Thymus (tissue), 11 donors: ENCODE results near the gene ANKRD62. TPM values are rescaled to one million over a fixed set of nuclear protein-coding genes. Genes with fewer than 3 reads are reported as not detected.

Source experiments
- DNase-seq, 9 donors: peaks; one replicate each; pipeline ENCODE4 v3.0.0-alpha.2; 2013; ENCODE audit warnings: low spot score in 9 of 9, low read depth in 6 of 9, missing footprints in 1 of 9
- H3K27ac ChIP-seq, 2 donors: one replicate each; pipeline ENCODE4 v1.5.1; 2013; ENCODE audit warnings: control low read depth in 1 of 2, low read depth in 1 of 2, low read length in 1 of 2, mild to moderate bottlenecking in 1 of 2, moderate library complexity in 1 of 2
- H3K27me3 ChIP-seq, 2 donors: one replicate each; pipeline ENCODE4 v1.5.1; 2013; ENCODE audit warnings: low read length in 1 of 2; ENCODE audit not compliant: control insufficient read depth in 2 of 2, insufficient read depth in 1 of 2
- H3K36me3 ChIP-seq, 2 donors: one replicate each; pipeline ENCODE4 v1.5.1; 2013; ENCODE audit warnings: low read length in 1 of 2, mild to moderate bottlenecking in 1 of 2, moderate library complexity in 1 of 2; ENCODE audit not compliant: control insufficient read depth in 2 of 2, insufficient read depth in 2 of 2
- H3K4me1 ChIP-seq, 2 donors: one replicate each; pipeline ENCODE4 v1.5.1; 2013; ENCODE audit warnings: low read length in 2 of 2; ENCODE audit not compliant: control insufficient read depth in 2 of 2, insufficient read depth in 2 of 2
- H3K4me3 ChIP-seq, 2 donors: one replicate each; pipeline ENCODE4 v1.5.1; 2013; ENCODE audit warnings: low read length in 2 of 2, control low read depth in 1 of 2, mild to moderate bottlenecking in 1 of 2
- H3K9me3 ChIP-seq, 2 donors: one replicate each; pipeline ENCODE4 v1.5.1; 2013; ENCODE audit warnings: low read length in 1 of 2, mild to moderate bottlenecking in 1 of 2; ENCODE audit not compliant: control insufficient read depth in 2 of 2, insufficient read depth in 1 of 2
- WGBS: extraction: QIAGEN DNeasy Blood & Tissue Kit; methylation state at CpG from one replicate; pipeline ENCODE4 v1.1.7; 2013; 5-methylcytosine and 5-hydroxymethylcytosine counted together
- polyA plus RNA-seq: library from polyadenylated mRNA; stranded (reverse); fragments of 200-250 nt; gene quantifications from one replicate; pipeline ENCODE4 v1.2.3, GENCODE V29; 2013
- total RNA-seq: library from RNA; stranded (reverse); fragments of 120-200 nt; gene quantifications from one replicate; pipeline ENCODE4 v1.2.4, GENCODE V29; 2013
- donor health status: healthy.

Gene ANKRD62
- total and polyA plus RNA-seq, 2 donors, result not detected

GRCh38 chr18:12154361-12154760 lies 60.7 kb downstream of the ANKRD62 start:
- no peak for DNase-seq
- H3K27ac ChIP-seq, result no peak overlapping the region
- no peaks in the 10 kb centered on the region for H3K4me1 ChIP-seq
- H3K36me3 ChIP-seq, result no peaks in the 10 kb centered on the region
- no peaks in the 10 kb centered on the region for H3K9me3 ChIP-seq
- H3K27me3 ChIP-seq, result no peaks in the 10 kb centered on the region
- no peak overlapping the region for H3K4me3 ChIP-seq
- 94% methylated on average over 4 of the region's 4 CpGs for WGBS

GRCh38 chr18:12155996-12156395 lies 62.4 kb downstream of the ANKRD62 start:
- no peaks in the 10 kb centered on the region for H3K4me1 ChIP-seq
- no peak overlapping the region for H3K4me3 ChIP-seq
- H3K9me3 ChIP-seq, result no peaks in the 10 kb centered on the region
- WGBS, result 91% methylated on average over 3 of the region's 3 CpGs
- no peaks in the 10 kb centered on the region for H3K27me3 ChIP-seq
- no peak for DNase-seq
- no peak overlapping the region for H3K27ac ChIP-seq
- no peaks in the 10 kb centered on the region for H3K36me3 ChIP-seq

- H3K27me3 ChIP-seq, result no peaks in the 10 kb centered on the region
- H3K9me3 ChIP-seq, result no peaks in the 10 kb centered on the region
- no peak overlapping the region for H3K27ac ChIP-seq
- H3K4me3 ChIP-seq, result no peak overlapping the region
- no peaks in the 10 kb centered on the region for H3K4me1 ChIP-seq
- 82% methylated on average over 1 of the region's 1 CpG for WGBS
- no peaks in the 10 kb centered on the region for H3K36me3 ChIP-seq
- no peak for DNase-seq
These were observed 65.8 kb downstream of the ANKRD62 start for GRCh38 chr18:12159446-12159845.

- no peaks in the 10 kb centered on the region for H3K9me3 ChIP-seq
- no peak overlapping the region for H3K4me3 ChIP-seq
- no peaks in the 10 kb centered on the region for H3K27me3 ChIP-seq
- H3K27ac ChIP-seq, result no peak overlapping the region
- H3K4me1 ChIP-seq, result no peaks in the 10 kb centered on the region
- DNase-seq, result no peak
- H3K36me3 ChIP-seq, result no peaks in the 10 kb centered on the region
These were observed 69.1 kb downstream of the ANKRD62 start for GRCh38 chr18:12162786-12163185.

- Histone ChIP-seq H3K36me3 (no peaks in the 10 kb centered on the region), H3K27me3 (no peaks in the 10 kb centered on the region), H3K4me3 (no peak overlapping the region), H3K9me3 (no peaks in the 10 kb centered on the region), H3K27ac (no peak overlapping the region), H3K4me1 (no peaks in the 10 kb centered on the region)
- no peak for DNase-seq
- 93% methylated on average over 2 of the region's 2 CpGs for WGBS
These were observed 71.6 kb downstream of the ANKRD62 start for GRCh38 chr18:12165038-12165768.

Other genes with a start within 250 kb of the ANKRD62 start
- 38.0 TPM for gene CHMP1B, start 242.4 kb upstream of the ANKRD62 start, total RNA-seq
- gene CHMP1B, start 242.4 kb upstream of the ANKRD62 start, polyA plus RNA-seq, result 74.2 TPM
- gene MPPE1, start 185.5 kb upstream of the ANKRD62 start, total RNA-seq, result 30.8 TPM
- gene MPPE1, start 185.5 kb upstream of the ANKRD62 start, polyA plus RNA-seq, result 66.4 TPM
- gene IMPA2, start 112.3 kb upstream of the ANKRD62 start, total RNA-seq, result 9.1 TPM
- gene IMPA2, start 112.3 kb upstream of the ANKRD62 start, polyA plus RNA-seq, result 19.5 TPM
- gene CIDEA, start 160.5 kb downstream of the ANKRD62 start, total RNA-seq, result 0.05 TPM
- 0.82 TPM for gene CIDEA, start 160.5 kb downstream of the ANKRD62 start, polyA plus RNA-seq
- 24.9 TPM for gene TUBB6, start 214.4 kb downstream of the ANKRD62 start, total RNA-seq
- 46.6 TPM for gene TUBB6, start 214.4 kb downstream of the ANKRD62 start, polyA plus RNA-seq